Chondrocyte (in vitro differentiated cells): ENCODE data around the gene TMPRSS4. TPM values are rescaled to one million over a fixed set of nuclear protein-coding genes. Genes with fewer than 3 reads are reported as not detected.

Experiments used
- DNase-seq: peaks from one replicate; pipeline ENCODE4 v3.0.0; 2021; ENCODE audit warnings: mixed read lengths, low spot score
- H3K27ac Mint-ChIP-seq: one replicate; pipeline ENCODE4 v1.8.0; 2021; ENCODE audit warnings: mild to moderate bottlenecking, moderate library complexity, mixed read lengths; ENCODE audit not compliant: unreplicated experiment
- H3K27me3 Mint-ChIP-seq: 2 replicates; pipeline ENCODE4 v1.8.0; 2021; ENCODE audit warnings: low read depth, mixed read lengths
- H3K36me3 Mint-ChIP-seq: 2 replicates; pipeline ENCODE4 v1.8.0; 2021; ENCODE audit warnings: low read depth, mixed read lengths
- H3K4me1 Mint-ChIP-seq: 2 replicates; pipeline ENCODE4 v1.8.0; 2021; ENCODE audit warnings: low read depth, mild to moderate bottlenecking, mixed read lengths
- H3K4me3 Mint-ChIP-seq: one replicate; pipeline ENCODE4 v1.8.0; 2021; ENCODE audit warnings: mild to moderate bottlenecking, moderate library complexity, mixed read lengths; ENCODE audit not compliant: unreplicated experiment
- H3K9me3 Mint-ChIP-seq: 2 replicates; pipeline ENCODE4 v1.8.0; 2021; ENCODE audit warnings: low read depth, mixed read lengths
- total RNA-seq: library from RNA; stranded (reverse); gene quantifications from 3 replicates; pipeline ENCODE4 v1.2.1, GENCODE V29; 2021
- TF ChIP-seq, protein P1 (sequence below): fragments of 200-600 bp; sonication (generic); IDR thresholded peaks from 2 replicates; pipeline ENCODE4 v1.5.0; 2021; ENCODE audit warnings: antibody characterized with exemption, mild to moderate bottlenecking, moderate library complexity

Gene TMPRSS4
- total RNA-seq, 1 donor from 2014 or later = not detected

DNA sequence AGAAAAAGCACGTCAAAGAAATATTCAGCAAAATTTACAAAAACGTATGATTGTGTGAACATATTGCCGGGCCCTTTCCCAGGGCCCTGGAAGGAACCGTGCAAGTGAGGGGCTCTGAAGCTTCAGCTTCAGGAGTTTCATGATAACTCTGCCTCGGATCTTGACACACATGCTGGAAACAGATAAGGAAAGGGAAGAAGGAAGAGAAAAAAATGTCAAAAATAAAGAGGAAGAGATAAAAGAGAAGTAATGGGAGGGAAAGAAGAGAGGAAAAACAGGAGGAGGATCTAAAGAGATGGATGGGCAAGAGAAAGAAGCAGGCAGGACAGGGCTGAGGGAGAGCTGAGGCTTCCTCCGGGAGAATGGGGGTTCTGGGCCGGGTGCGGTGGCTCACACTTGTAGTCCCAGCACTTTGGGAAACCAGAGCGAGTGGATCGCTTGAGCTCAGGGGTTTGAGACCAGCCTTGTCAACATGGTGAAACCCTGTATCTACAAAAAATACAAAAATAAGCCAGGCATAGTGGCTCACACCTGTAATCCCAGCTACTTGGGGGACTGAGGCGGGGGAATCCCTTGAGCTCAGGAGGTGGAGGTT lies 2.7 kb upstream of the TMPRSS4 start:
- TF ChIP-seq, protein P1, sequence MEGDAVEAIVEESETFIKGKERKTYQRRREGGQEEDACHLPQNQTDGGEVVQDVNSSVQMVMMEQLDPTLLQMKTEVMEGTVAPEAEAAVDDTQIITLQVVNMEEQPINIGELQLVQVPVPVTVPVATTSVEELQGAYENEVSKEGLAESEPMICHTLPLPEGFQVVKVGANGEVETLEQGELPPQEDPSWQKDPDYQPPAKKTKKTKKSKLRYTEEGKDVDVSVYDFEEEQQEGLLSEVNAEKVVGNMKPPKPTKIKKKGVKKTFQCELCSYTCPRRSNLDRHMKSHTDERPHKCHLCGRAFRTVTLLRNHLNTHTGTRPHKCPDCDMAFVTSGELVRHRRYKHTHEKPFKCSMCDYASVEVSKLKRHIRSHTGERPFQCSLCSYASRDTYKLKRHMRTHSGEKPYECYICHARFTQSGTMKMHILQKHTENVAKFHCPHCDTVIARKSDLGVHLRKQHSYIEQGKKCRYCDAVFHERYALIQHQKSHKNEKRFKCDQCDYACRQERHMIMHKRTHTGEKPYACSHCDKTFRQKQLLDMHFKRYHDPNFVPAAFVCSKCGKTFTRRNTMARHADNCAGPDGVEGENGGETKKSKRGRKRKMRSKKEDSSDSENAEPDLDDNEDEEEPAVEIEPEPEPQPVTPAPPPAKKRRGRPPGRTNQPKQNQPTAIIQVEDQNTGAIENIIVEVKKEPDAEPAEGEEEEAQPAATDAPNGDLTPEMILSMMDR = no peak
- no peak overlapping the region for H3K4me3 Mint-ChIP-seq
- no peak for DNase-seq

DNA sequence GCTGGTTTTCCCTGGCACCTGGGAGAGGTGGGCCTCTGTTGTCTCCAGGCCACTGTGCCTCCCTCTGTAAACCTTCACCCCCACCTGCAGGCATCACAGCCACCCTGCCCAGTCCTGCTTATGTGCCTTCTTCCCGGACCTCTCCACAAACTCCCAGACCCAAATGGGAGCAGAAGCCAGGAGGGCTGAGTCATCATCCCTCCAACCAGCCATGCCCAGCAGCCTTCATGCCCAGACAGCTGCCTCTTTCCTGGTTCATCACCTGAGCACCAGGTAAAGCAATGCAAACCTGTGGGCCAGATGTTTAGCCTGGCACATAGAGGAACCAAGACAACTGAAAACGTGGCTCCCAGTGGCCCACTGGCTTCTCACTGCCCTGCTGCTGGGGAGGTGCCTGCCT lies 2.1 kb upstream of the TMPRSS4 start:
- Mint-ChIP-seq H3K4me1 (no peaks in the 10 kb centered on the region), H3K27ac (no peak overlapping the region), H3K36me3 (no peaks in the 10 kb centered on the region), H3K27me3 (peaks cover 28% of the 10 kb centered on the region), H3K9me3 (no peaks in the 10 kb centered on the region), H3K4me3 (no peak overlapping the region)
- DNase-seq = no peak
- TF ChIP-seq, protein P1 = no peak

More for the DNA sequence above, 2.7 kb upstream of the TMPRSS4 start:
- peaks cover 27% of the 10 kb centered on the region for H3K27me3 Mint-ChIP-seq
- H3K36me3 Mint-ChIP-seq = no peaks in the 10 kb centered on the region
- H3K4me1 Mint-ChIP-seq = no peaks in the 10 kb centered on the region
- no peak overlapping the region for H3K27ac Mint-ChIP-seq
- no peaks in the 10 kb centered on the region for H3K9me3 Mint-ChIP-seq

DNA sequence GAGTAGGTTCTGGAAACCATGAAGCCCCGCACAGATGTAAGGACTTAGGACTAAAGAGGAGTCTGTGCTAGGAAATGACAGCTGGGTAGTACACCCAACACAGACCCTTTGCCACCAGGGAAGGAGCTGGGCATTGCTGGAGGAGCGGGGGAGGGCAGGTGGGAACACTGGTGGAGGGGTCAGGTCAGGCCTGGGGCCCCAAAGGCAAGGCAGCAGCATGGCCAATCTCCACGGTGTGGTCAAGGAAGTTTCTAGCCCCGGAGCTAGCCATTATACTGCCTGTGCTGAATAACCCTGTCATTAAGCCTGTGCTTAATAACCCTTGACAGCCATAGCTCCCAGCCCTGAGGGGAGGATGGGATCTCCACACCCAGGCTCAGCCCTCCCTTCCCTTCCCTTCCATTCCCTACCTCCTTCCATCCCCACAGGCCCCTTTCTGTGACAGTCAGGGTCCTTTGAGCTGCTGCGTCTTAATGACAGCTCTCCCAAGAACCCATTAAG lies 2.1 kb downstream of the TMPRSS4 start:
- H3K27ac Mint-ChIP-seq = no peak overlapping the region
- peaks cover 56% of the 10 kb centered on the region for H3K27me3 Mint-ChIP-seq

DNA sequence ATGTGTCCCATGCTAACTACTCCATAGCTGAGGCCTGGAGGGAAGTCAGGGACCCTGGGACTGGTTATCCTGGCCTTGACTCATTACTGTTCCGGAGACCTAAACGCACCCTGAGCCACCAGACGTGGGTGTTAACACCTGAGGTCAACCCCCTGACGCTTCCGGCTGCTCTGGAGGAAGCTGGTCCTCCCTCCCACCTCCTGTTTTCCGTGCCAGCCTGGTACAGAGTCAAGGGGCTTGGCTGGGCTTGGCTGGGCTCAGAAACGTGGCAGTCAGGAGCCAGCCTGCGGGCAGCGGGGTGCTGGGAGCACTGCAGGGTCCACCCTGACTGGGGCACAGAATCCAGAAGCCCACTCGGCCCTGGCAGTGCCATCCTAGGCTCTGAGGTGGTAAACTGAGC lies 2.6 kb downstream of the TMPRSS4 start:
- H3K27ac Mint-ChIP-seq = no peak overlapping the region
- TF ChIP-seq, protein P1 = no peak
- no peak for DNase-seq
- no peaks in the 10 kb centered on the region for H3K36me3 Mint-ChIP-seq
- peaks cover 12% of the 10 kb centered on the region for H3K4me1 Mint-ChIP-seq
- no peak overlapping the region for H3K4me3 Mint-ChIP-seq
- peaks cover 61% of the 10 kb centered on the region for H3K27me3 Mint-ChIP-seq
- no peaks in the 10 kb centered on the region for H3K9me3 Mint-ChIP-seq

More for the DNA sequence above, 2.1 kb downstream of the TMPRSS4 start:
- Mint-ChIP-seq H3K9me3 (no peaks in the 10 kb centered on the region), H3K4me3 (no peak overlapping the region), H3K4me1 (peaks cover 9% of the 10 kb centered on the region), H3K36me3 (no peaks in the 10 kb centered on the region)
- DNase-seq = no peak
- TF ChIP-seq, protein P1 = no peak

DNA sequence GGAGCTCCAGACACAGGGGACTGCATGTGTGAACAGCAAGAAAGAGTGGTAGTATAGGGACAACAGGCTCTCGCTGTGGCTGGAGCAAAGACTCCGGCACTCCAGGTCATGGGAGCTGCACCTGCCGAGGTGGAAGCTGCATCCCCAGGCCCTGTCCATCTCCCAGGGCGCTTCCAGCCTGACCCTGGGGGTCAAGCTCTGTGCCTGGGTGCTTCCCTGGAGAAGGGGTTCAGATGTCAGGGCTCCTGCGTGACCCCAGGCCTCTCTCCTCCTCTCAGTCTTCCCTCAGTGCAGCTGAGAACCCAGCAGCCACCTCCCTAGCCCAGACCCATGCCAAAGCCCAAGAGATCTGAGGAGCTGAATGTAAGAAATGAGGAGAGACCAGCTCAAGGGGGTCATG lies 3.4 kb downstream of the TMPRSS4 start:
- H3K9me3 Mint-ChIP-seq = no peaks in the 10 kb centered on the region
- TF ChIP-seq, protein P1 = no peak
- no peak overlapping the region for H3K4me3 Mint-ChIP-seq
- peaks cover 61% of the 10 kb centered on the region for H3K27me3 Mint-ChIP-seq
- no peaks in the 10 kb centered on the region for H3K36me3 Mint-ChIP-seq
- H3K4me1 Mint-ChIP-seq = peaks cover 12% of the 10 kb centered on the region
- no peak overlapping the region for H3K27ac Mint-ChIP-seq
- no peak for DNase-seq
